HFF-Myc (cell line): ENCODE results near the gene FIGLA.

Experiments
- DNase-seq: peaks from one replicate; pipeline ENCODE4 v3.0.0-alpha.2; 2011; ENCODE audit warnings: low read depth; ENCODE audit errors: extremely low read depth
- H3K4me3 ChIP-seq: replicated peaks from 2 replicates; pipeline ENCODE4 v1.5.1; 2011; ENCODE audit warnings: low read depth, mild to moderate bottlenecking, control low read depth, low read length
- CTCF ChIP-seq: IDR thresholded peaks from 2 replicates; pipeline ENCODE4 v1.5.1; 2012; ENCODE audit warnings: mild to moderate bottlenecking, low read depth, low read length, control low read depth; ENCODE audit errors: missing control alignments

FIGLA gene

GRCh38 chr2:70767699-70768589 is 22.5 kb downstream of the FIGLA start, which contains the start of gene ADD2:
TSS of gene ADD2 (minus strand) at chr2:70768200. CDS start at chr2:70706408, 61,792 bp downstream.
- peak; percentile 6 for TF ChIP-seq CTCF
- H3K4me3 ChIP-seq: 0 out of 2 replicates have a peak within 1 kb of the TSS, but pooled peaks have one; percentile 11
- DNase-seq: no peak

GRCh38 chr2:70767079-70767698 is 23.3 kb downstream of the FIGLA start:
- no peak for TF ChIP-seq CTCF
- no peak for DNase-seq
- no peak overlapping the region for H3K4me3 ChIP-seq

GRCh38 chr2:70766357-70767078 is 23.9 kb downstream of the FIGLA start:
- no peak for DNase-seq
- no peak overlapping the region for H3K4me3 ChIP-seq
- no peak for TF ChIP-seq CTCF

- H3K4me3 ChIP-seq: no peak overlapping the region
- no peak for DNase-seq
- no peak for TF ChIP-seq CTCF
Measured at GRCh38 chr2:70765507-70765906, 24.9 kb downstream of the FIGLA start.

- no peak overlapping the region for H3K4me3 ChIP-seq
- TF ChIP-seq CTCF: no peak
- no peak for DNase-seq
Measured at GRCh38 chr2:70759446-70759845, 31.0 kb downstream of the FIGLA start.

GRCh38 chr2:70757966-70758365 is 32.5 kb downstream of the FIGLA start:
- DNase-seq: no peak
- H3K4me3 ChIP-seq: no peak overlapping the region
- no peak for TF ChIP-seq CTCF
